ENCODE results near the gene CLDN24. TPM values are rescaled to one million over a fixed set of nuclear protein-coding genes. Genes with fewer than 3 reads are reported as not detected.

CLDN24 gene
- total and polyA plus RNA-seq, 3 experiments from 2014 or later = not detected

DNA sequence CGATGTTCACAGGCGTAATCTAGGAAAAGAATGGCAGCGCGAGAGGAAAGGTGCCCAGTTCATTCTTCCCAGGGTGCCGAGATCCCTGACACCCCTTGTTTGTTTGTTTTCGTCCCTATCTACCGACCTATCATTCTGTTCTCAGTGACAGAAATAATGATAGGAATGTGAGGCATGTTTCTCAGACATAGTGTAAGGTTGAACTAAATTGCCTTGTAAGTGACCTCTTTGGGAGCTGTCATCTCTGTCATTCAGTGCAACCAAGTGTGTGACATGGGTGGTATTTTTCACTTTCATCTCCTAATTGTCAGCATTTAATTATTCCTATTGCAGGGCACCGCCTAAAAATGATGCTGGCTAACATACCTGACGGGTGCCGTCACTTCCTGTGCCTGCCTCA, 26.5 kb downstream of the CLDN24 start:
- Histone ChIP-seq H3K36me3 (ENCODE audit: insufficient read depth, low read length) (no peaks in the 10 kb centered on the region), H3K27me3 (ENCODE audit: insufficient read depth, low read length, poor library complexity, severe bottlenecking) (no peaks in the 10 kb centered on the region), H3K4me1 (ENCODE audit: insufficient read depth, low read length) (no peaks in the 10 kb centered on the region), H3K27ac (ENCODE audit: low read depth, low read length) (no peak overlapping the region), H3K4me3 (ENCODE audit: low read length) (no peak overlapping the region), H3K9me3 (ENCODE audit: low read length) (no peaks in the 10 kb centered on the region)
- no peaks in the 10 kb centered on the region for H3K36me3 Mint-ChIP-seq
- ChIA-PET CTCF (no interaction called here), POLR2A (no interaction called here)
- no peak for DNase-seq
- no peak overlapping the region for H3K27ac Mint-ChIP-seq
- H3K4me3 Mint-ChIP-seq = no peak overlapping the region
- peaks cover 0 to 10% of the 10 kb centered on the region in 2 donors for H3K27me3 Mint-ChIP-seq
- no peaks in the 10 kb centered on the region for H3K4me1 Mint-ChIP-seq
- H3K9me3 Mint-ChIP-seq = peaks cover 0 to 2% (median 0%) of the 10 kb centered on the region in 5 donors

DNA sequence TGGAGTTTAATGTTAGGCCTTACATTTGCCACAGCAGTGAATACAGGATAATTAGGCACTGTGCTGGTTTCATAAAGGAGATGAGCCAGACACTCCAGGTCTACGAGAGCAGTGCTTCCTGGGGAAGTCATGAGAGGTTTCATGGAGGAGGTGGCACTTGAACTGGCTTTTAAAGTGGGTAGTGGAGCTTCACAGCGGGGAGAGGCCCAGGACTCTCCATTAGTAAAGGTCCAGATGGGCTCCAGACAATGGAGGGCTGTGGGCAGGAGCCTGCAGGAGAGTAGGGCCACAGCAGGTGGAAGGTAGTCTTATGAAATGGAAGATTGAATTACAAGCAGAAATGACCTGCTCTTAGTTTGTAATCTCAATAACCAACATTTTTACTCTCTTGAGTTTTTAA, 31.2 kb downstream of the CLDN24 start:
- H3K27ac ChIP-seq (ENCODE audit: low read depth, low read length) = no peak overlapping the region
- no peaks in the 10 kb centered on the region for H3K4me1 ChIP-seq (ENCODE audit: insufficient read depth, low read length)
- no peaks in the 10 kb centered on the region for H3K9me3 ChIP-seq (ENCODE audit: low read length)
- H3K27me3 ChIP-seq (ENCODE audit: insufficient read depth, low read length, poor library complexity, severe bottlenecking) = no peaks in the 10 kb centered on the region
- POLR2A ChIA-PET = no interaction called here
- Mint-ChIP-seq H3K4me3 (no peak overlapping the region), H3K9me3 (no peaks in the 10 kb centered on the region), H3K36me3 (no peaks in the 10 kb centered on the region), H3K27ac (no peak overlapping the region), H3K4me1 (no peaks in the 10 kb centered on the region), H3K27me3 (peaks cover 1 to 10% of the 10 kb centered on the region in 2 donors)
- DNase-seq = no peak
- no peaks in the 10 kb centered on the region for H3K36me3 ChIP-seq (ENCODE audit: insufficient read depth, low read length)
- CTCF ChIA-PET = no interaction called here
- no peak overlapping the region for H3K4me3 ChIP-seq (ENCODE audit: low read length)

DNA sequence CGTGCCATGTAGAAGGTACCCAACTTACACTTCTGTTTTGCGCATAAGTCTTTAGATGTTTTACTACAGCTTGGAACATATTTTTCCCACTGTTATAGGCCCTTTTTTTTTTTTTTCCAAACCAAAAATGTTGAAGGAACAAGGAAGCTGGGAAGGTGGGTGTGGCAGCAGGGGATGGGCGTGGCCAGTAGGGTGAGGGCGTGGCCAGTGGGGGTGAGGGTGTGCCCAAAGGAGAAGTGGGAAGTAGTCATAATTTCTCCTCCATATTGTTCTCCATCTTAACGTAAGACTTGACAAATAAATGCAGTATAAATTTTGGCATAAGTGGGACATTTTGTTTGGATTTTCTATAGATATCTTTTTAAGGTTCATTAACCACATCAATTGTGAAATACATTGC, 32.5 kb downstream of the CLDN24 start:
- no peak for DNase-seq
- Mint-ChIP-seq H3K27ac (no peak overlapping the region), H3K27me3 (peaks cover 1 to 13% of the 10 kb centered on the region in 2 donors), H3K4me1 (no peaks in the 10 kb centered on the region), H3K4me3 (no peak overlapping the region), H3K36me3 (no peaks in the 10 kb centered on the region), H3K9me3 (no peaks in the 10 kb centered on the region)
- Histone ChIP-seq H3K4me3 (ENCODE audit: low read length) (no peak overlapping the region), H3K9me3 (ENCODE audit: low read length) (no peaks in the 10 kb centered on the region), H3K4me1 (ENCODE audit: insufficient read depth, low read length) (no peaks in the 10 kb centered on the region), H3K36me3 (ENCODE audit: insufficient read depth, low read length) (no peaks in the 10 kb centered on the region), H3K27me3 (ENCODE audit: insufficient read depth, low read length, poor library complexity, severe bottlenecking) (no peaks in the 10 kb centered on the region), H3K27ac (ENCODE audit: low read depth, low read length) (no peak overlapping the region)
- POLR2A ChIA-PET = no interaction called here
- CTCF ChIA-PET = interaction anchor here (1.2 kb wide), 1 partner anchor 28 kb away, joined by 4 read pairs; no protein-coding TSS in a partner anchor

DNA sequence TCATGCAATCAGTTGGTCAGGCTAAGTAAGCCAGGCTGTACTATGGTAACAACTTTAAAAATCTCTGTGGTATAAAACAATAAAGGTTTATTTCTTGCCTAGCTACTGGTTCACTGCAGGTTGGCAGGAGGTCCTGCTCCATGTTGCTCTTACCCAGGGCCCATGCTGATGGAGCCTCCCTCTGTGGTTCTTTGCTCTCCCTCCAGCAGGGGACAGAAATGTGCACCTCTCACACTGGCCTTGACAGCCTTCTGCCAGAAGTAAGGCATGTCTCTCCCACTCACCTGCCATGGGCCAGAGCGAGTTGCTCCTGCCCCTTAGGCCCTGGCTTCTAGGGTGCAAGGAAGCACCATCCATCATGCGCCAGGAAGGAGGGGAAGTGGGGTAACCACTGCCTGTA, 33.3 kb downstream of the CLDN24 start:
- Mint-ChIP-seq H3K9me3 (no peaks in the 10 kb centered on the region), H3K36me3 (no peaks in the 10 kb centered on the region), H3K4me3 (no peak overlapping the region), H3K27ac (no peak overlapping the region), H3K4me1 (no peaks in the 10 kb centered on the region), H3K27me3 (peaks cover 1 to 21% of the 10 kb centered on the region in 2 donors)
- CTCF ChIA-PET = interaction anchor here (1.2 kb wide), 1 partner anchor 27 kb away, joined by 4 read pairs; no protein-coding TSS in a partner anchor
- H3K27me3 ChIP-seq (ENCODE audit: insufficient read depth, low read length, poor library complexity, severe bottlenecking) = no peaks in the 10 kb centered on the region
- H3K36me3 ChIP-seq (ENCODE audit: insufficient read depth, low read length) = no peaks in the 10 kb centered on the region
- no peak overlapping the region for H3K27ac ChIP-seq (ENCODE audit: low read depth, low read length)
- no peak for DNase-seq
- no peak overlapping the region for H3K4me3 ChIP-seq (ENCODE audit: low read length)
- H3K4me1 ChIP-seq (ENCODE audit: insufficient read depth, low read length) = no peaks in the 10 kb centered on the region
- no peaks in the 10 kb centered on the region for H3K9me3 ChIP-seq (ENCODE audit: low read length)
- POLR2A ChIA-PET = no interaction called here

DNA sequence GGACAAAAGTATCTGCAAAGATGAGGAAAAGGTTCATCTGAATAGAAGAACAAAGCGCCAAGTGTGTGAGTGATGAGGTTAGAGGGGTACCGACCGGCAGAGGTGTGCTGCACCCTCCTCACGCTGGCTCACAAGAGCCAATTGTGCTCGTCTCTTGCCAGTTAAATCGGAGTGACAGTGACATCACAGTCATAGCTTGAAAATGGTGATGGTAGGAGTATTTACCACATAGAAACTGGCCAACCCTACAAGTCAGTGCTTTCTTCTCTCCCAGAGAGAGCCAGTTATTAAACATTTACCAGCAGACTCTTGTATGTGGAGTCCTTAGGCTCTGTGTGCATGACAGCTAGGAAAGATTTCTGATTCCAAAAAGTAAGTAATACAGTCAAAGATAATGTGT, 34.5 kb downstream of the CLDN24 start:
- Mint-ChIP-seq H3K27ac (no peak overlapping the region), H3K9me3 (no peaks in the 10 kb centered on the region), H3K27me3 (peaks cover 1 to 23% of the 10 kb centered on the region in 2 donors), H3K4me1 (no peaks in the 10 kb centered on the region), H3K36me3 (no peaks in the 10 kb centered on the region), H3K4me3 (no peak overlapping the region)
- Histone ChIP-seq H3K36me3 (ENCODE audit: insufficient read depth, low read length) (no peaks in the 10 kb centered on the region), H3K9me3 (ENCODE audit: low read length) (no peaks in the 10 kb centered on the region), H3K27me3 (ENCODE audit: insufficient read depth, low read length, poor library complexity, severe bottlenecking) (no peaks in the 10 kb centered on the region), H3K4me3 (ENCODE audit: low read length) (no peak overlapping the region), H3K27ac (ENCODE audit: low read depth, low read length) (no peak overlapping the region), H3K4me1 (ENCODE audit: insufficient read depth, low read length) (no peaks in the 10 kb centered on the region)
- DNase-seq = no peak
- ChIA-PET POLR2A (no interaction called here), CTCF (no interaction called here)

DNA sequence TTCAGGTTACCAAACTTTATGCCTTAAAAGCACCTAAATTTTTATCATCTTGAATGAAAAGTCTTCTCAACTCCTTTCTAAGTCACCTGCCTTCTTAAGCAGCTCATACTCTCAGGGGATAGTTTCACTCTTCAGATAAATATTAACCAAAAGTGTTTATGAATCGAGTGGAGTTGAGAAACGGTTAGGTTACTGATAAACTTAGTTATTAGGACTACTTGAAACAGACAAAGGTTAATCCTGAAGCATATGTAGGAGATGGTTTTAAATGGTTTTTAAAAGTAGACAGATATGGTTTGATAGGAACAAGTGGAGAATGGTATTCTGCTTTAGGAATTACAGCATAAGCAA, 34.9 kb downstream of the CLDN24 start:
- Mint-ChIP-seq H3K36me3 (no peaks in the 10 kb centered on the region), H3K27me3 (peaks cover 1 to 26% of the 10 kb centered on the region in 2 donors), H3K9me3 (no peaks in the 10 kb centered on the region), H3K4me1 (no peaks in the 10 kb centered on the region), H3K4me3 (no peak overlapping the region), H3K27ac (no peak overlapping the region)
- Histone ChIP-seq H3K27me3 (ENCODE audit: insufficient read depth, low read length, poor library complexity, severe bottlenecking) (no peaks in the 10 kb centered on the region), H3K9me3 (ENCODE audit: low read length) (no peaks in the 10 kb centered on the region), H3K27ac (ENCODE audit: low read depth, low read length) (no peak overlapping the region), H3K36me3 (ENCODE audit: insufficient read depth, low read length) (no peaks in the 10 kb centered on the region), H3K4me3 (ENCODE audit: low read length) (no peak overlapping the region), H3K4me1 (ENCODE audit: insufficient read depth, low read length) (no peaks in the 10 kb centered on the region)
- no peak for DNase-seq
- ChIA-PET POLR2A (no interaction called here), CTCF (no interaction called here)

DNA sequence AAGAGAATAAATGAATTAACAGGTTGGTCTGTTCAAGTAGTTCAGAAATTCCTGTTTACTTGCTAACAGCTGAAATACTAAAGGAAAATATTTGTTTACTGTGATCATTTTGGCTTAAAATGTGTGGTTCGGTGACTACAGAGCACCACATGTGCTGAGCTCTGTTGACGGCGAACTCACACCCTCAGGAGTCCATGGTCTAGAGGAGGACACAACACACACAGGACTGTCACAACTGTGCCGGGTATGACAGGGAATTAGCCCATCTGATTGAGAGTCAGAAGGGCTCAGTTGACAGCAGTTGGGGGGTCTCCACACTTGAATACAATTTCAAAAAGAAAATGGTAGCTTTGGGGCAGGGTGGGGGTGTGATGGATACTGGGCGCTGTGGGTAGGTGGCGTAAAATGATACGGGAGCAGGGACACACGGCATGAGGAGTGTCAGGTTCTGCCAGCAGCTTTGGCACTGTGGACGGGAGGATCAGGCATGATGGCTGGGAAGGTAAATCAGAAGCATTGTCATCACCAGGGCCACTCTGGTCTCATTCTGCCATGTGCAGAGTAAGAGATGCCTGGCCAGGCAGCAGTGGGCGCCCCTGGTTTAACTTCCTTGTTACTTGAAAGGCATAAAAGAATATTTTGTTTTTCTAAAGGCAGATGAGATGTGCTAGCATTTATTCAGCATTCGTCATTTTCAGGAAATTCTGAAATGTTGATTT, 35.5 kb downstream of the CLDN24 start:
- CTCF ChIA-PET = no interaction called here
- H3K9me3 Mint-ChIP-seq = no peaks in the 10 kb centered on the region

DNA sequence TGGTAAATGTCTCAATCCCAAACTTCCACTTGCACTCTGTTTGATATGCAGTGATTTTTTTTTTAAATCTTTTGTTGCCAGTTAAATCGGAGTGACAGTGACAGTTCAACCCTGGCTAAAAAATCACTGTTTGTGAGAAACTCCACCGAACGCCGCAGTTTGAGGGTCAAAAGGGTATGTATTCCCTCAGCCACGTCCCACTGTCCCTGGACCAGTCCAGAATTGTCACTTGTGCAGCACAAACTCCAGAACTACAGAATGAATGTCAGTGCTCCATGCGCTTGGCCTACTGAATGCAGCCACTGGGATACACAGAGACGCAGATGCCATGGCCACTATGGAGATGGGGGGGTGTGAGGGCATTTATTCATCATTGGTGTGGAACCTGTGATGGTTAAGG, 36.3 kb downstream of the CLDN24 start:
- no peaks in the 10 kb centered on the region for H3K36me3 ChIP-seq (ENCODE audit: insufficient read depth, low read length)
- POLR2A ChIA-PET = no interaction called here
- CTCF ChIA-PET = interaction anchor here (1.1 kb wide), 1 partner anchor 25 kb away, joined by 4 read pairs; no protein-coding TSS in a partner anchor
- no peak overlapping the region for H3K4me3 ChIP-seq (ENCODE audit: low read length)
- no peak overlapping the region for H3K4me3 Mint-ChIP-seq
- H3K4me1 Mint-ChIP-seq = no peaks in the 10 kb centered on the region
- no peak overlapping the region for H3K27ac Mint-ChIP-seq
- no peaks in the 10 kb centered on the region for H3K27me3 ChIP-seq (ENCODE audit: insufficient read depth, low read length, poor library complexity, severe bottlenecking)
- H3K9me3 ChIP-seq (ENCODE audit: low read length) = no peaks in the 10 kb centered on the region
- no peak for DNase-seq
- no peaks in the 10 kb centered on the region for H3K9me3 Mint-ChIP-seq
- peaks cover 1 to 23% of the 10 kb centered on the region in 2 donors for H3K27me3 Mint-ChIP-seq
- H3K27ac ChIP-seq (ENCODE audit: low read depth, low read length) = no peak overlapping the region
- no peaks in the 10 kb centered on the region for H3K4me1 ChIP-seq (ENCODE audit: insufficient read depth, low read length)
- no peaks in the 10 kb centered on the region for H3K36me3 Mint-ChIP-seq

More for the DNA sequence above, 35.5 kb downstream of the CLDN24 start:
- no peak overlapping the region for H3K4me3 ChIP-seq (ENCODE audit: low read length)
- no peaks in the 10 kb centered on the region for H3K27me3 ChIP-seq (ENCODE audit: insufficient read depth, low read length, poor library complexity, severe bottlenecking)
- no peaks in the 10 kb centered on the region for H3K4me1 ChIP-seq (ENCODE audit: insufficient read depth, low read length)
- Mint-ChIP-seq H3K4me3 (no peak overlapping the region), H3K4me1 (no peaks in the 10 kb centered on the region), H3K27me3 (peaks cover 1 to 26% of the 10 kb centered on the region in 2 donors), H3K27ac (peak overlapping the region in 1 of 8 donors; percentile 14), H3K36me3 (no peaks in the 10 kb centered on the region)
- DNase-seq = no peak
- POLR2A ChIA-PET = no interaction called here
- H3K36me3 ChIP-seq (ENCODE audit: insufficient read depth, low read length) = no peaks in the 10 kb centered on the region
- no peaks in the 10 kb centered on the region for H3K9me3 ChIP-seq (ENCODE audit: low read length)
- no peak overlapping the region for H3K27ac ChIP-seq (ENCODE audit: low read depth, low read length)
